CD4-positive, alpha-beta T cell (primary cell): ENCODE data around the gene ENOX1. TPM values are rescaled to one million over a fixed set of nuclear protein-coding genes. Genes with fewer than 3 reads are reported as not detected.

Source experiments
- ATAC-seq: fragments of 200-7000 bp; cut with Tn5 transposase; one replicate; pipeline ENCODE4 v1.10.0; 2022; ENCODE audit warnings: mild to moderate bottlenecking; ENCODE audit not compliant: poor library complexity
- CTCF ChIA-PET: fragments of 350-600 bp; sonication (Branson Sonifier 250); formaldehyde crosslinking; loops from one replicate; lab custom pipeline; 2021; ENCODE audit warnings: antibody characterized with exemption, inconsistent platforms; lab: Charles Lee
- POLR2A ChIA-PET: fragments of 350-600 bp; sonication (Branson Sonifier 250); formaldehyde crosslinking; loops from one replicate; lab custom pipeline; 2021; ENCODE audit warnings: antibody characterized with exemption, inconsistent platforms; lab: Charles Lee
- DNase-seq, 14 experiments: peaks; one replicate each; pipeline ENCODE4 v3.0.0-alpha.2; 2013 to 2020; ENCODE audit warnings: mixed read lengths in 2 of 14
- H3K27ac ChIP-seq, 2 donors: one replicate each; pipeline versions ENCODE4 v1.5.1 to v1.7.0; 2013; ENCODE audit warnings: low read length in 2 of 2, low read depth in 1 of 2, mild to moderate bottlenecking in 1 of 2
- H3K27me3 ChIP-seq, 2 experiments: 1 replicate in 1 of 2; 2 replicates in 1 of 2; pipeline versions ENCODE4 v1.6.1 to v1.7.0; 2013; ENCODE audit warnings: low read length in 2 of 2, control low read depth in 1 of 2, mild to moderate bottlenecking in 1 of 2, moderate library complexity in 1 of 2; ENCODE audit not compliant: insufficient read depth in 2 of 2, control insufficient read depth in 1 of 2
- H3K36me3 ChIP-seq: one replicate; pipeline ENCODE4 v1.6.1; 2013; ENCODE audit warnings: low read length, control low read depth; ENCODE audit not compliant: insufficient read depth
- H3K4me1 ChIP-seq: one replicate; pipeline ENCODE4 v1.6.1; 2013; ENCODE audit warnings: low read length, control low read depth; ENCODE audit not compliant: insufficient read depth
- H3K4me3 ChIP-seq: one replicate; pipeline ENCODE4 v1.5.1; 2013; ENCODE audit warnings: mild to moderate bottlenecking, low read length, moderate library complexity
- H3K9me3 ChIP-seq, 2 experiments: 1 replicate in 1 of 2; 2 replicates in 1 of 2; pipeline versions ENCODE4 v1.6.1 to v1.7.0; 2013; ENCODE audit warnings: low read length in 2 of 2, mild to moderate bottlenecking in 2 of 2, control low read depth in 1 of 2, moderate library complexity in 1 of 2; ENCODE audit not compliant: control insufficient read depth in 1 of 2, insufficient read depth in 1 of 2
- H3K27ac Mint-ChIP-seq: one replicate; pipeline ENCODE4 v1.8.0; 2020; ENCODE audit warnings: mixed read lengths
- H3K27me3 Mint-ChIP-seq: one replicate; pipeline ENCODE4 v1.8.0; 2021; ENCODE audit warnings: mixed read lengths
- H3K36me3 Mint-ChIP-seq: one replicate; pipeline ENCODE4 v1.8.0; 2021; ENCODE audit warnings: low read depth, mixed read lengths
- H3K4me1 Mint-ChIP-seq: one replicate; pipeline ENCODE4 v1.8.0; 2021; ENCODE audit warnings: low read depth, mixed read lengths
- H3K4me3 Mint-ChIP-seq: one replicate; pipeline ENCODE4 v1.8.0; 2020; ENCODE audit warnings: mild to moderate bottlenecking, mixed read lengths
- H3K9me3 Mint-ChIP-seq: one replicate; pipeline ENCODE4 v1.8.0; 2020; ENCODE audit warnings: mixed read lengths
- CTCF ChIP-seq: fragments of 200-600 bp; IDR thresholded peaks from one replicate; pipeline ENCODE4 v1.8.0; 2022; ENCODE audit warnings: antibody characterized with exemption, mild to moderate bottlenecking
- intact Hi-C, 2 experiments: fragments of 100-400 bp; cut with DNase I in 1 of 2; cut with micrococcal nuclease in 1 of 2; formaldehyde crosslinking; loops; one replicate each; pipeline versions ENCODE4 v1.15.1 to v1.9.0; 2023 to 2025; cut with DNase I, micrococcal nuclease
- total RNA-seq, 174 experiments: library from RNA in 2 of 174; stranded (reverse) in 2 of 174; gene quantifications; one replicate each; pipeline ENCODE4 v1.2.3 and lab custom pipeline; 2021 to 2026

ENOX1 gene
- total RNA-seq, 2 experiments from 2014 or later = not detected

- ChIA-PET CTCF (no interaction called here), POLR2A (no interaction called here)
- ATAC-seq = no peak
Observed at GRCh38 chr13:43414111-43414510, 372.7 kb downstream of the ENOX1 start.

GRCh38 chr13:43411741-43412140 lies 375.0 kb downstream of the ENOX1 start:
- Histone ChIP-seq H3K4me3 (no peak overlapping the region), H3K27ac (no peak overlapping the region), H3K4me1 (no peaks in the 10 kb centered on the region), H3K9me3 (peaks cover 0 to 12% of the 10 kb centered on the region in 2 experiments), H3K27me3 (peaks cover 0 to 5% of the 10 kb centered on the region in 2 experiments), H3K36me3 (no peaks in the 10 kb centered on the region)
- Mint-ChIP-seq H3K27me3 (peaks cover 18% of the 10 kb centered on the region), H3K9me3 (no peaks in the 10 kb centered on the region), H3K4me1 (no peaks in the 10 kb centered on the region), H3K4me3 (no peak overlapping the region), H3K27ac (no peak overlapping the region), H3K36me3 (no peaks in the 10 kb centered on the region)
- no peak for TF ChIP-seq CTCF
- intact Hi-C loops = no loop called here
- CTCF ChIA-PET = no interaction called here
- DNase-seq (no peak), ATAC-seq (no peak)
- POLR2A ChIA-PET = no interaction called here

More at GRCh38 chr13:43414111-43414510, 372.7 kb downstream of the ENOX1 start:
- Histone ChIP-seq H3K27ac (no peak overlapping the region), H3K4me1 (no peaks in the 10 kb centered on the region), H3K9me3 (peaks cover 0 to 17% of the 10 kb centered on the region in 2 experiments), H3K36me3 (no peaks in the 10 kb centered on the region), H3K4me3 (no peak overlapping the region), H3K27me3 (peaks cover 0 to 5% of the 10 kb centered on the region in 2 experiments)
- no peaks in the 10 kb centered on the region for H3K36me3 Mint-ChIP-seq
- DNase-seq = no peak
- no peak overlapping the region for H3K27ac Mint-ChIP-seq
- intact Hi-C loops = no loop called here
- TF ChIP-seq CTCF = no peak
- H3K9me3 Mint-ChIP-seq = no peaks in the 10 kb centered on the region
- peaks cover 14% of the 10 kb centered on the region for H3K27me3 Mint-ChIP-seq
- no peak overlapping the region for H3K4me3 Mint-ChIP-seq
- H3K4me1 Mint-ChIP-seq = no peaks in the 10 kb centered on the region

GRCh38 chr13:43411211-43411610 lies 375.6 kb downstream of the ENOX1 start:
- Histone ChIP-seq H3K27me3 (peaks cover 0 to 5% of the 10 kb centered on the region in 2 experiments), H3K9me3 (peaks cover 0 to 7% of the 10 kb centered on the region in 2 experiments), H3K4me3 (no peak overlapping the region), H3K27ac (no peak overlapping the region), H3K4me1 (no peaks in the 10 kb centered on the region), H3K36me3 (no peaks in the 10 kb centered on the region)
- POLR2A ChIA-PET = no interaction called here
- ATAC-seq (no peak), DNase-seq (no peak)
- H3K9me3 Mint-ChIP-seq = no peaks in the 10 kb centered on the region
- peaks cover 18% of the 10 kb centered on the region for H3K27me3 Mint-ChIP-seq
- CTCF ChIA-PET = no interaction called here
- H3K27ac Mint-ChIP-seq = no peak overlapping the region
- no peak for TF ChIP-seq CTCF
- H3K36me3 Mint-ChIP-seq = no peaks in the 10 kb centered on the region
- H3K4me1 Mint-ChIP-seq = no peaks in the 10 kb centered on the region
- intact Hi-C loops = no loop called here
- no peak overlapping the region for H3K4me3 Mint-ChIP-seq
